IMR-90 (cell line): ENCODE results near the gene KIF5C. TPM values are rescaled to one million over a fixed set of nuclear protein-coding genes. Genes with fewer than 3 reads are reported as not detected.

Experiments
- ATAC-seq: fragments of 200-7000 bp; cut with Tn5 transposase; 2 replicates; pipeline ENCODE4 v1.9.1; 2020; ENCODE audit warnings: low read depth, mild to moderate bottlenecking, moderate library complexity
- BruUV-seq: library from RNA; stranded (reverse); fragments of 400-500 nt; replicated peaks from 2 replicates; lab custom pipeline; 2021; lab: Mats Ljungman, UMichigan
- CTCF ChIA-PET: fragments of 300-600 bp; formaldehyde crosslinking; extraction: SDS; loops from one replicate; lab custom pipeline; 2021; ENCODE audit warnings: antibody characterized with exemption; lab: Yijun Ruan, JAX
- POLR2A ChIA-PET: fragments of 300-600 bp; sonication (Branson Sonifier 250); formaldehyde crosslinking; loops from one replicate; lab custom pipeline; 2022; ENCODE audit warnings: antibody characterized with exemption; ENCODE audit not compliant: unreplicated experiment; lab: Charles Lee
- DNase-seq: peaks from one replicate; pipeline ENCODE4 v3.0.0; 2013
- H2AFZ ChIP-seq: replicated peaks from 2 replicates; pipeline ENCODE3; 2013; ENCODE audit warnings: low read length, mild to moderate bottlenecking; ENCODE audit not compliant: poor library complexity
- H2AK5ac ChIP-seq: 2 replicates; pipeline ENCODE4 v1.6.1; 2013; ENCODE audit warnings: low read depth, low read length, inconsistent platforms
- H2AK9ac ChIP-seq: replicated peaks from 2 replicates; pipeline ENCODE3; 2013; ENCODE audit warnings: mild to moderate bottlenecking, low read depth, low read length, moderate library complexity; ENCODE audit not compliant: poor library complexity
- H2BK120ac ChIP-seq: 2 replicates; pipeline ENCODE4 v1.6.1; 2013; ENCODE audit warnings: low read depth, low read length, inconsistent platforms
- H2BK15ac ChIP-seq: 3 replicates; pipeline ENCODE4 v1.6.1; 2013; ENCODE audit warnings: low read depth, low read length, inconsistent platforms
- H2BK20ac ChIP-seq: 2 replicates; pipeline ENCODE4 v1.6.1; 2013; ENCODE audit warnings: low read depth, mild to moderate bottlenecking, inconsistent platforms, low read length, moderate library complexity
- H2BK5ac ChIP-seq: 2 replicates; pipeline ENCODE4 v1.6.1; 2013; ENCODE audit warnings: mild to moderate bottlenecking, low read depth, low read length, inconsistent platforms; ENCODE audit not compliant: poor library complexity, severe bottlenecking
- H3K14ac ChIP-seq: replicated peaks from 2 replicates; pipeline ENCODE4 v1.6.1; 2013; ENCODE audit warnings: low read depth, low read length, inconsistent platforms
- H3K18ac ChIP-seq: 2 replicates; pipeline ENCODE4 v1.6.1; 2013; ENCODE audit warnings: low read depth, low read length, control low read depth
- H3K23ac ChIP-seq: 2 replicates; pipeline ENCODE4 v1.6.1; 2013; ENCODE audit warnings: low read depth, low read length, inconsistent platforms
- H3K27ac ChIP-seq: 2 replicates; pipeline ENCODE4 v1.5.1; 2013; ENCODE audit warnings: mild to moderate bottlenecking, control low read depth, low read length; ENCODE audit not compliant: insufficient read depth
- H3K27me3 ChIP-seq: 2 replicates; pipeline ENCODE4 v1.6.1; 2013; ENCODE audit warnings: low read length; ENCODE audit not compliant: control insufficient read depth, insufficient read depth
- H3K36me3 ChIP-seq: 2 replicates; pipeline ENCODE4 v1.6.1; 2013; ENCODE audit warnings: low read length, mixed read lengths; ENCODE audit not compliant: control insufficient read depth, insufficient read depth
- H3K4ac ChIP-seq: 2 replicates; pipeline ENCODE4 v1.6.1; 2013; ENCODE audit warnings: low read depth, low read length, inconsistent platforms
- H3K4me1 ChIP-seq: 2 replicates; pipeline ENCODE4 v1.6.1; 2013; ENCODE audit warnings: low read length, mixed read lengths; ENCODE audit not compliant: control insufficient read depth, insufficient read depth
- H3K4me2 ChIP-seq: 2 replicates; pipeline ENCODE4 v1.6.1; 2013; ENCODE audit warnings: low read depth, mild to moderate bottlenecking, control low read depth, low read length, moderate library complexity
- H3K4me3 ChIP-seq: 2 replicates; pipeline ENCODE4 v1.5.1; 2013; ENCODE audit warnings: low read depth, mild to moderate bottlenecking, control low read depth, low read length, moderate library complexity; ENCODE audit not compliant: insufficient read depth
- H3K56ac ChIP-seq: 2 replicates; pipeline ENCODE4 v1.6.1; 2013; ENCODE audit warnings: low read length, inconsistent platforms; ENCODE audit not compliant: insufficient read depth; ENCODE audit errors: extremely low read depth
- H3K79me1 ChIP-seq, 2 experiments: 2 replicates each; pipeline ENCODE4 v1.6.1; 2013; ENCODE audit warnings: low read length in 2 of 2, inconsistent platforms in 1 of 2, low read depth in 1 of 2
- H3K9ac ChIP-seq: 2 replicates; pipeline ENCODE4 v1.6.1; 2013; ENCODE audit warnings: low read depth, low read length, control low read depth
- H3K9me1 ChIP-seq: 2 replicates; pipeline ENCODE4 v1.6.1; 2013; ENCODE audit warnings: low read length, inconsistent platforms; ENCODE audit not compliant: insufficient read depth
- H3K9me3 ChIP-seq: 2 replicates; pipeline ENCODE4 v1.6.1; 2013; ENCODE audit warnings: low read length; ENCODE audit not compliant: control insufficient read depth, insufficient read depth
- H4K20me1 ChIP-seq: 2 replicates; pipeline ENCODE4 v1.6.1; 2013; ENCODE audit warnings: low read length, inconsistent platforms; ENCODE audit not compliant: insufficient read depth
- H4K5ac ChIP-seq: 2 replicates; pipeline ENCODE4 v1.6.1; 2013; ENCODE audit warnings: mild to moderate bottlenecking, low read depth, low read length, control low read depth
- H4K8ac ChIP-seq, 2 experiments: 2 replicates each; pipeline ENCODE4 v1.6.1; 2013; ENCODE audit warnings: low read depth in 2 of 2, low read length in 2 of 2, control low read depth in 1 of 2, inconsistent platforms in 1 of 2
- H4K91ac ChIP-seq: 2 replicates; pipeline ENCODE4 v1.6.1; 2013; ENCODE audit warnings: low read depth, low read length, inconsistent platforms; ENCODE audit not compliant: insufficient read depth
- BHLHE40 ChIP-seq: fragments of 150-350 bp; IDR thresholded peaks from 2 replicates; pipeline ENCODE4 v1.6.1; 2016; ENCODE audit warnings: mild to moderate bottlenecking, low read depth, low read length
- CEBPB ChIP-seq: IDR thresholded peaks from 2 replicates; pipeline ENCODE4 v1.6.1; 2012; ENCODE audit warnings: low read depth, low read length, improper control_type of control experiment
- CHD1 ChIP-seq: IDR thresholded peaks from 2 replicates; pipeline ENCODE4 v1.6.1; 2012; ENCODE audit warnings: low read depth, low read length, improper control_type of control experiment
- CTCF ChIP-seq: conservative IDR thresholded peaks from 2 replicates; pipeline ENCODE4 v1.5.1; 2012; ENCODE audit warnings: mild to moderate bottlenecking, low read depth, low read length, improper control_type of control experiment
- FOS ChIP-seq: fragments of 150-350 bp; IDR thresholded peaks from 2 replicates; pipeline ENCODE4 v1.6.1; 2016; ENCODE audit warnings: low read depth, low read length
- MAFK ChIP-seq: IDR thresholded peaks from 2 replicates; pipeline ENCODE4 v1.6.1; 2012; ENCODE audit warnings: low read depth, low read length, improper control_type of control experiment
- MAZ ChIP-seq: IDR thresholded peaks from 2 replicates; pipeline ENCODE4 v1.6.1; 2012; ENCODE audit warnings: low read depth, mild to moderate bottlenecking, low read length, improper control_type of control experiment, moderate library complexity, borderline replicate concordance
- MXI1 ChIP-seq: IDR thresholded peaks from 2 replicates; pipeline ENCODE4 v1.6.1; 2012; ENCODE audit warnings: low read depth, mild to moderate bottlenecking, low read length, moderate library complexity, borderline replicate concordance
- NFE2L2 ChIP-seq: fragments of 150-350 bp; IDR thresholded peaks from 2 replicates; pipeline ENCODE4 v1.6.1; 2016; ENCODE audit warnings: low read depth, mild to moderate bottlenecking, low read length
- POLR2A ChIP-seq: IDR thresholded peaks from 2 replicates; pipeline ENCODE4 v1.6.1; 2012; ENCODE audit warnings: mild to moderate bottlenecking, low read depth, low read length
- RAD21 ChIP-seq: IDR thresholded peaks from 2 replicates; pipeline ENCODE4 v1.6.1; 2012; ENCODE audit warnings: low read length, improper control_type of control experiment
- RCOR1 ChIP-seq: IDR thresholded peaks from 2 replicates; pipeline ENCODE4 v1.6.1; 2012; ENCODE audit warnings: mild to moderate bottlenecking, low read length, improper control_type of control experiment; ENCODE audit not compliant: insufficient replicate concordance
- RFX5 ChIP-seq: IDR thresholded peaks from 2 replicates; pipeline ENCODE4 v1.8.0; 2012; ENCODE audit warnings: low read depth, mild to moderate bottlenecking, low read length, moderate library complexity
- SMC3 ChIP-seq: fragments of 150-350 bp; IDR thresholded peaks from 2 replicates; pipeline ENCODE4 v1.6.1; 2016; ENCODE audit warnings: low read depth, mild to moderate bottlenecking, antibody characterized with exemption, low read length, moderate library complexity
- WGBS, 2 experiments: methylation state at CpG; one replicate each; pipeline versions ENCODE4 v1.1.5 to v1.1.7; 2013; ENCODE audit warnings: missing lambda C conversion rate in 2 of 2; ENCODE audit not compliant: insufficient read length in 1 of 2; ENCODE audit errors: extremely low coverage in 2 of 2; 5-methylcytosine and 5-hydroxymethylcytosine counted together
- dilution Hi-C: fragments of 300-500 bp; cut with HindIII; formaldehyde crosslinking; loops from one replicate; pipeline ENCODE4 v1.14.3; 2018; ENCODE audit warnings: low sequenced_read_pairs; ENCODE audit not compliant: unreplicated experiment
- in situ Hi-C: fragments of 300-500 bp; cut with MboI; formaldehyde crosslinking; loops from 3 replicates; pipeline ENCODE4 v1.14.3; 2019; ENCODE audit warnings: low sequenced_read_pairs, inconsistent platforms, mixed read lengths
- intact Hi-C: fragments of 100-400 bp; cut with micrococcal nuclease; formaldehyde crosslinking; loops from 2 replicates; pipeline ENCODE4 v1.10.0; 2022
- polyA plus RNA-seq, 3 experiments: library from polyadenylated mRNA; depleted of rRNA; stranded (reverse); fragments of >200 nt; gene quantifications; 2 replicates each; pipeline ENCODE4 v1.2.3, GENCODE V29; 2012; ENCODE audit warnings: low replicate concordance in 1 of 3
- total RNA-seq: library from RNA; depleted of rRNA; stranded (reverse); fragments of >200 nt; gene quantifications from 2 replicates; pipeline ENCODE4 v1.2.3, GENCODE V29; 2012
- TF ChIP-seq, protein P1 (sequence below): fragments of 150-350 bp; IDR thresholded peaks from 2 replicates; pipeline ENCODE4 v1.6.1; 2017; ENCODE audit warnings: mild to moderate bottlenecking, antibody characterized with exemption, low read length, low read depth

KIF5C gene
- total and polyA plus RNA-seq, 2 of the 4 experiments (the other 2 are of a cell fraction): 0.10 to 0.18 TPM

DNA sequence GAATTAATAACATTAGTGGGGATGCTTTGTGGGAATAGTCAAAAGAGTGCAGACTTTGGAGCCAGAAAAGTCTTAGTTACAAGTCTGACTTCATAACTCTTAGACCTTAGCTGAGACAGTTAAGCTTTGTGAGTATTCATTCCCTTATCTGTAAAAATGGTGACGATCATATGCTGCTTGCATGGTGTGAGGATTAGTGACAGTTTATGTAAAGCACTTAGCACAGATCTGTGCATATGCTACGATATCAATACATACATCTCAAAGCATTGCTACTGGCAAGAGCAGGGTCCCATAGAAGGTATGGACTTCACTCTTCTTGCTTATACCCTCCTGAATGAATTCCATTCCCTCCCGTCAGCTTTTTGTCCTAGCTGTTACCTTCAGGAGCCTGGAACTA is 106.8 kb downstream of the KIF5C start:
- H4K91ac ChIP-seq: no peak overlapping the region
- no peaks in the 10 kb centered on the region for H3K4me1 ChIP-seq
- H3K14ac ChIP-seq: no peak overlapping the region
- H3K27me3 ChIP-seq: no peaks in the 10 kb centered on the region; the same call in 1 of the 2 replicates
- TF ChIP-seq RFX5 (no peak), CHD1 (no peak), CEBPB (no peak), CTCF (no peak), SMC3 (no peak), POLR2A (no peak), BHLHE40 (no peak), NFE2L2 (no peak), MXI1 (no peak), RCOR1 (no peak), FOS (no peak), RAD21 (no peak), MAFK (no peak), MAZ (no peak)
- TF ChIP-seq, protein P1, sequence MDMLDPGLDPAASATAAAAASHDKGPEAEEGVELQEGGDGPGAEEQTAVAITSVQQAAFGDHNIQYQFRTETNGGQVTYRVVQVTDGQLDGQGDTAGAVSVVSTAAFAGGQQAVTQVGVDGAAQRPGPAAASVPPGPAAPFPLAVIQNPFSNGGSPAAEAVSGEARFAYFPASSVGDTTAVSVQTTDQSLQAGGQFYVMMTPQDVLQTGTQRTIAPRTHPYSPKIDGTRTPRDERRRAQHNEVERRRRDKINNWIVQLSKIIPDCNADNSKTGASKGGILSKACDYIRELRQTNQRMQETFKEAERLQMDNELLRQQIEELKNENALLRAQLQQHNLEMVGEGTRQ: no peak
- dilution Hi-C loops (no loop called here), in situ Hi-C loops (loop anchor here (25.0 kb wide), 1 partner anchor 994 kb away; no protein-coding TSS in a partner anchor), intact Hi-C loops (no loop called here)
- no peak overlapping the region for H4K5ac ChIP-seq
- no peak overlapping the region for H3K56ac ChIP-seq
- ATAC-seq (no peak), DNase-seq (no peak)
- H3K27ac ChIP-seq: no peak overlapping the region
- H3K36me3 ChIP-seq: no peaks in the 10 kb centered on the region
- H2BK120ac ChIP-seq: no peak overlapping the region
- no peak overlapping the region for H3K23ac ChIP-seq
- H2AK9ac ChIP-seq: no peak overlapping the region
- no peaks in the 10 kb centered on the region for H3K9me3 ChIP-seq
- BruUV-seq: no TSS peak
- H4K20me1 ChIP-seq: no peaks in the 10 kb centered on the region
- ChIA-PET POLR2A (no interaction called here), CTCF (no interaction called here)
- no peak overlapping the region for H3K4me3 ChIP-seq
- no peaks in the 10 kb centered on the region for H3K9me1 ChIP-seq
- no peak overlapping the region for H2BK5ac ChIP-seq
- no peak overlapping the region for H3K4ac ChIP-seq
- H3K79me1 ChIP-seq: no peaks in the 10 kb centered on the region
- no peak overlapping the region for H3K9ac ChIP-seq
- H2AK5ac ChIP-seq: no peak overlapping the region
- no peak overlapping the region for H2BK20ac ChIP-seq
- no peak overlapping the region for H2BK15ac ChIP-seq
- H4K8ac ChIP-seq: no peak overlapping the region
- H3K18ac ChIP-seq: no peak overlapping the region
- H3K4me2 ChIP-seq: no peak overlapping the region
- no CpG with 5 or more reads among the region's 3 CpGs for WGBS, 2 experiments
- H2AFZ ChIP-seq: no peak overlapping the region
